Endothelial cell of hepatic sinusoid (primary cell): ENCODE data around the gene KRTAP9-1.
"Not testable (repeated sequence)": the region's sequence is repeated elsewhere in the genome, so short reads cannot be mapped to it uniquely, and the experiment has no call there.

Experiments used
- in situ Hi-C: cut with HindIII; loops from 2 replicates; pipeline ENCODE4 v1.10.0; 2017; ENCODE audit warnings: low sequenced_read_pairs

KRTAP9-1 gene

GRCh38 chr17:41178843-41179616 lies 10.7 kb upstream of the KRTAP9-1 start:
- in situ Hi-C loops = no loop called here

- in situ Hi-C loops = no loop called here
Measured at GRCh38 chr17:41184480-41184961, 5.2 kb upstream of the KRTAP9-1 start, which contains the start of gene KRTAP4-1. Gene KRTAP4-1, minus strand, starts transcription at chr17:41184911. Its CDS starts 57 bp downstream, at chr17:41184854.

- in situ Hi-C loops = no loop called here
Measured at GRCh38 chr17:41185001-41185400, 4.7 kb upstream of the KRTAP9-1 start.

GRCh38 chr17:41186872-41187271 lies 2.8 kb upstream of the KRTAP9-1 start:
- in situ Hi-C loops = no loop called here

- in situ Hi-C loops = no loop called here
Measured at GRCh38 chr17:41190328-41190727, 641 bp downstream of the KRTAP9-1 start.

GRCh38 chr17:41196068-41196467 lies 6.4 kb downstream of the KRTAP9-1 start:
- in situ Hi-C loops = no loop called here

GRCh38 chr17:41199421-41200078 lies 9.9 kb downstream of the KRTAP9-1 start:
- in situ Hi-C loops = no loop called here

- in situ Hi-C loops = loop anchor here (10.0 kb wide), 1 partner anchor 197 kb away; no protein-coding TSS in a partner anchor
Measured at GRCh38 chr17:41211845-41212466, 22.3 kb downstream of the KRTAP9-1 start.

- in situ Hi-C loops = loop anchor here (10.0 kb wide), 1 partner anchor 198 kb away; no protein-coding TSS in a partner anchor
Measured at GRCh38 chr17:41212524-41213169, 23.0 kb downstream of the KRTAP9-1 start.

- in situ Hi-C loops = loop anchor here (10.0 kb wide), 1 partner anchor 201 kb away; no protein-coding TSS in a partner anchor
Measured at GRCh38 chr17:41215681-41216080, 26.0 kb downstream of the KRTAP9-1 start.

- in situ Hi-C loops = no loop called here
Measured at GRCh38 chr17:41223821-41224220, 34.1 kb downstream of the KRTAP9-1 start.

GRCh38 chr17:41226051-41226450 lies 36.4 kb downstream of the KRTAP9-1 start:
- in situ Hi-C loops = no loop called here

- in situ Hi-C loops = not testable (repeated sequence)
Measured at GRCh38 chr17:41226598-41227095, 37.0 kb downstream of the KRTAP9-1 start, which contains the start of gene KRTAP9-2. Gene KRTAP9-2, plus strand, starts transcription at chr17:41226648. Its CDS starts 7 bp downstream, at chr17:41226655.

- in situ Hi-C loops = no loop called here
Measured at GRCh38 chr17:41230094-41230493, 40.4 kb downstream of the KRTAP9-1 start.

GRCh38 chr17:41231731-41232130 lies 42.0 kb downstream of the KRTAP9-1 start:
- in situ Hi-C loops = no loop called here

- in situ Hi-C loops = not testable (repeated sequence)
Measured at GRCh38 chr17:41232399-41233105, 42.9 kb downstream of the KRTAP9-1 start, which contains the start of gene KRTAP9-3. Gene KRTAP9-3, plus strand, starts transcription at chr17:41232449. Its CDS starts 53 bp downstream, at chr17:41232502.

GRCh38 chr17:41237116-41237515 lies 47.4 kb downstream of the KRTAP9-1 start:
- in situ Hi-C loops = not testable (repeated sequence)

- in situ Hi-C loops = not testable (repeated sequence)
Measured at GRCh38 chr17:41237949-41238437, 48.3 kb downstream of the KRTAP9-1 start, which contains the start of gene KRTAP9-8. Gene KRTAP9-8, plus strand, starts transcription at chr17:41237999. Its CDS starts 53 bp downstream, at chr17:41238052.
